Activated T-cell treated with anti-CD3 and anti-CD28 coated beads, Interleukin-2, amount 50 U/mL, for 1 hour (primary cell): ENCODE results near the gene PRG2.

Experiments
- DNase-seq: peaks from one replicate; pipeline ENCODE4 v3.0.0-alpha.2; 2020

PRG2 gene

DNA sequence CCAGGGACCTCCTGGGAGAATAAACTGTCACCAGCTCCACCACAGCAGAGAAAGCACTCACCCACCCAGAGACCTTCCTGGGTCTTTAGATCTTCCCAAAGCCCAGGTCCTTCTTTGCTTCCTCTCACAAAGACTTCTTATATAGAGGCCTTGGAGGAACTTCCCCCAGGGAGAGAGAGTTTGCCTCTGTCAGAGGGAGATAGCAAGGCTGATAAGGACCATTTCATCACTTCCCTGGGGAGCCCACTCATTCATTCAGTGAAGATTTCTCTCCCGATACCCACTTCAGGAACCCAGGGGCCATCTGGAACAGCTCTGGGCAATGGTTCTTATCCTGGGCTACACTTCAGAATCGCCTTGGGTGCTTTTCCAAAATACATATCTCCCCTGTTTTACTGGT, at the start of gene PRG2:
Gene PRG2, minus strand, starts transcription at position 116 of the 400 bp plus-strand sequence. CDS start 706 bp downstream, outside the sequence.
- DNase-seq, result no peak

DNA sequence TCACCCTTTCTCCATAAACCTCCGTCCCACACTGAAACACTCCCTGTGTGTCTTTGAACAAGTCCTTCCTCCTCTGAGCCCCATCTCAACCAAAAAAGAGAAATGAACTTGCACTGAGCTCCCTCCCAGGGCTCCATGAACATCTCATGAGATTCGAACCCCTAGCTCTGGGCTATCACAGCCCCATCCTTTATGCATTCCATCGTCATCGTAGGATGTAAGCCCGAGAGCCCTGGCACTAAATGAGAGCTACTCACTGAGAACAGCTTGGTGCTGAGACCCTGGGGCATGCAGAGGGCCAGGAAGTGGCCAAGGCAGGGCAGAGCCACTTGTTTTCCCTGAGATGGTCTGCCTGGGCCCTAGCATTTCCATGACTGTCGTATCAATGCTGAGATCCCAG, 49.3 kb upstream of the PRG2 start:
- DNase-seq, result no peak

DNA sequence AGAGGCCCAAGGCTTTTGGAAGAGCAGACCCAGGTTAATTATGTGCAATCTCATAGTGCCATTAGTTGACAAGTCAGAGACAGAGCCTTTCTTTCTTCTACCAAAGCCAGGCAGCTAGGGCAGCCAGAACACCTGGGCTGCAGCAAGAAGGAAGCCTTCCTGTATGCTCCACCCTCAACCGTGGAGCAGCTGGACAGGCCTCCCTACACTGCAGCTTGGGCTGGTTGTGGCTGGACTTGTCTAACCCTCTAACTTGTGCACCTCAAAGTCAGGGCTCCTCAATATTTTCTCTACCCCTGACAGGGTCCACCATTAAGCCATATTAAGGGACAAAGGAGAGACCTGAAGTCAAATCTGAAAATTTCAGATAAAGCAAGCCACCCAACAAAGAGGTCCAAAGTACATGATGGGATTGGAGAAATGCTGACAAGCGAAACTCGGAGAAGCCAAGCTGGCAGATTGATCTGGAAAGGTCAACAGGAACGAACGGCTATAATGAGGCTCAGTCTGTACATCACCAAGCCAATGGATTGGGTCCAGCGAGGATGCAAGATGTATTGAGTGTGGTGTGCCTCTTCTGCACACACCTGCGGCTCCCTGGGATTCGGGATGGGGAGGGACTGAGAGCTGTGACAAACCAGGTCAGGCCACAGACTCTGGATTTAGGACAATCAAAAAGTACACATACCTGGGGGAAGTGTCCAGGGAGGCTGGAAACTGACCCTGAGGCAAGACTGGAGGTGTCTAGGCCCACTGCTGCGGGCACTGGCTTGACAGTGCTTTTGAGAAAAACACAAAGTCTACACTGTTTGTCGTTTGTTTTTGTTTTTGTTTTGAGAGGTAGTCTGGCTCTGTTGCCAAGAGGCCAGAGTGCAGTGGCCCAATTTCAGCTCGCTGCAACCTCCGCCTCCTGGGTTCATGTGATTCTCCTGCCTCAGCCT, 48.2 kb upstream of the PRG2 start:
- DNase-seq, result no peak

DNA sequence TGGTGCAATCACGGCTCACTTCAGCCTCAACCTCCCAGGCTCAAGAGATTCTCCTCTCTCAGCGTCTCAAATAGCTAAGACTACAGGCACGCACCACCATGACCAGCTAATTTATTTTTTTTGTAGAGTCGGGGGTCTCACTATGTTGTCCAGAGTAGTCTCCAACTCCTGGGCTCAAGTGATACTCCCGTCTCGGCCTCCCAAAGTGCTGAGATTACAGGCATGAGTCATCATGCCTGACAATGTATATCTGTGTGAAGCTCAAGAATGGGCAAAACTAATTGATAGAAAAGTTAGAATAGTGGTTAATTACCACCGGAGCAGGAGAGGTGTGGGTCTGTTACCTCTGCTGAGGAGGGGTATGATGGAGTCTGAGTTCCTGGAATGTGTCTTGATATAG, 45.6 kb upstream of the PRG2 start:
- DNase-seq, result no peak

DNA sequence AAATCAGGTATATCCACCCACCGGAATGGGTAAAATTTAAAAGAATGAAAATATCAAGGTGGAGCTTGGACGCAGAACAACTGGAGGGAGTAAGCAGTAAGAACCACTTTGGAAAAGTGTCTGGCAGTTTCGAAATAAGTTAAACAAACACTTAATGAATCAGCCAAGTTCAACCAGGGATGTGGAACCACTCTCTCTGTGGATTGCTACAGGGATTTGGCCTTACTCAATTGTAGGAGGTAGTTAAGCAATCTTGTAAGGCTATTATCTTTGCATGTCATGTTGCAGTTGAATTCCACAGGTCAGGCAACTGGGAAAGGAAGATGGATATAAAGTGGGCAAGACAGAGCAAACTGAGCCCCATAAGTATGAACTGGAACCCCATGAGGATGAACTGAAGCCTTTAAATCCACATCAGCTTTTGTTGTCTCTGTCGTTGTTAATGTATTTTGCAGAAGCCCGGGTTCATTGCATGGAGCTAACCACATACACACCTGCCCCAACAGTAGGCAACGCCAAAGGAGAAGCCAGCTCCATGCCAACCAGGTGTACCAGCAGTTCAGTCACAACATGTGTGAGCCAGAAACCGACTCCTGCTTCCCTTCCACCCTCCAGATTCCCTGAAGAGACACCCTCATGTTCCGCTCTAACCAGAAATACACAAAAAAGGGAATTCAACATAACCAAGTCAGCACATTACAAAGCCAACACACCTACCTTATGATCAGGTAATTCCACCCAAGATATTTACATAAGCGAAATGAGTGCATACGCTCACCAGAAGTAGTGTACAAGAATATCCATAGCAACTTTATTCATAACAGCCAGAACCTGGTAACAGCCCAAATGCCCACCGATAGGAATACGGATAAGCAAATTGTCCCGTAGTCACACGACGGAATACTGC, 44.4 kb upstream of the PRG2 start:
- no peak for DNase-seq

DNA sequence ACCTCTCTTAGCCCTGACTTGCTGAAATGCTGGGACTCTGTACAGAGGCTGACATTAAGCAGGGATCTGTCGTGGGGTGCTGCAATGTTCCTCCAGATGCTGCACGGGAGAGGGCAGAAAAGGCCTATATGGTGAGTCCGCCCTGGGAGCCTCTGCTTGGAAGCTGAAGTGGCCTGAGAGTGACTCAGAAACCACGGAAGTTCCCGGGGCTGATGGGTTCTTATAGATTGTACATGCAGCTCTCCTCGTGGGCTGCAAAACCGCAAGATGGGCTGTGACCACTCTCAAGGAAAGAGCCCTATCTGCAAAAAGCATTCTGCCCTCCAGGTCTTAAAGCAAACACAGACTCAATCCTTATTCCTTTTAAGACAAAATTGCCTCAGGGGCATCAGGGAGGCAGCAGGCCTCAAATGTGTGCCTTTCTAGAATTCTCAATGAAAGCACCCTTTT, 42.3 kb upstream of the PRG2 start:
- no peak for DNase-seq

- DNase-seq, result no peak
These were observed 41.7 kb upstream of the PRG2 start for GRCh38 chr11:57432149-57432561.

GRCh38 chr11:57430952-57431351, 40.5 kb upstream of the PRG2 start:
- no peak for DNase-seq

- DNase-seq, result no peak
These were observed 39.5 kb upstream of the PRG2 start for GRCh38 chr11:57429946-57430345.

- no peak for DNase-seq
These were observed 38.2 kb upstream of the PRG2 start for GRCh38 chr11:57428643-57429042.

GRCh38 chr11:57427727-57428082, 37.3 kb upstream of the PRG2 start:
- DNase-seq, result no peak

GRCh38 chr11:57426929-57427726, 36.7 kb upstream of the PRG2 start, which contains the start of gene SLC43A3:
Gene SLC43A3 (minus strand): TSS chr11:57427121. CDS start chr11:57426172, 949 bp downstream.
- peak; percentile 64 for DNase-seq

- peak; percentile 28 for DNase-seq
These were observed 36.0 kb upstream of the PRG2 start for GRCh38 chr11:57426439-57426928.

DNA sequence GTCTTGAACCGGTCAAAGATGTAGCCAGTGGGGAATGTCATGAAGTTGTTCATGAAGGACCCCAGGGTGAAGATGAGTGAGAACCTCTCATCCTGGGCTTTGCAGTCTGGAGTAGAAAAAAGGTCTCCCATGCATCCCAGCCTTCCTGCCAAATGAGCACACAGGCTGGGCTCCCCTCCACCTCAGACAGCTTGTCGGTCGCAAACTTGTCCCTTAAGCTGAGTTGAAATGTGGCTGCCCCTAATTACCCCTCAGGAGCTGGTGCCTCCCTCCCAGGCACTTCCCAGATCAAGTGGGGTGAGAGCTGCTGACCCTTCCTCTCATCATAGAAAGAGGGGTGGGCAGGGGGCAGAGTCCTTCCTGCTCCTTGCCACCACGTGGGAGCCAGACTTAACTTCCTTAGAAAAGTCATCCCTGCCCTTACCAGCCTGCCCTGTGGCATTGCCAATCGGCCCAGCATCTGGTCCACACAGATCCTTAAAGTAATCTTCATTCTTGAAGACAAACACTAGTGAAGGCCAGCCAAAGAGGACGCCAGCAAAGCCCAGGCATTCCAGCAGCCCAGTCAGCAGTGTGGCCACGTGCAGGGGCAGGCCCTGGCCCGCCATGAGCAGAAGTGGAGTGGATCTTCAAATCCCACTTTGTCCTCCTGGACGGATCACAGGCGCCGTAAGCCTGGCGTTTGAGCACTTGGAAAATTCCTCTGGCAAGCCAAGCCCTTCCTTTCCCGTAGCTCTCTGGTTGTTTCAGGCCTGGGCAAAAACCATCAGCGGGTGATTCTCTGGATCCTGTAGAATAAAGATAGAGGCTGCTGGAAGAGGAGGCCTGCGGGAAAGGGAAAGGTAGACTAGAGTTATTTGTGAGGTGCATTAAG, 35.4 kb upstream of the PRG2 start:
- no peak for DNase-seq

DNA sequence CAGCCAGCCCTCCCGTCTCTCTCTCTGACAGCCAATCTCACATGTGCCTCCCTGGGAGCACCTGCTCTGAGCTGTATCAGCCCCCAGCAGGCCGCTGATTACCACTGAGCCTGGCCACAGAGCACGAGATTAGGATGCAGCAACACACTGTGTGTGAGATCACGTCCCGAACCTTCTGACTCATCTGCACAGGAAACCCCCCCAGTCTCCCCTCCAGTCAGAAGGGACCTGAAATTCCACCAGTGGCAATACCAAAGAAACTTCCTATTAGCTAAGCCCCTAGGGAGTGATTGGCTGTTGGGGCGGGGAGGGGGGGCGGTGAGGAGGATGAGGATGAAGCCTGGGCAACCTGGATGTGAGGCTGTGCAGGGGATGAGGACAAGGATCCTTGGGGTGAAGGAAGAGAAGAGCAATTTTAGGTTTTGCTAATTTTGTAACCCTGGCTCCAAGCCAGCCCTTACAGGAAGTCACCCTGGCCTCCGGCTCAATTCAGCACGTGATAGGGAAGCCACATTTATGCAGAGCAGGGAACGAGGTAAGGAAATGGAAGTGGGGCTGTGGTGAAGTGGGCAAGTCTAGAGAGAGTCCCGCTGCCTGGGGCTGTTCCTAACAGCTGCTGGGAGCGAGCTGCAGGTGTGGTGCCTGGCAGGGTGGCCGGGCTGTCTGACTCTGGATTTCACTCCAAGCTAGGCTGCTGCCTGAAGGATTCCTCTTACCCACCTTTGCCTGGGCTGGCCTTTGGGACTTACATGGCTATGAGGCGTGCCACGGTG, 34.5 kb upstream of the PRG2 start:
- DNase-seq, result peak; percentile 73

- no peak for DNase-seq
These were observed 33.8 kb upstream of the PRG2 start for GRCh38 chr11:57424137-57424791.

DNA sequence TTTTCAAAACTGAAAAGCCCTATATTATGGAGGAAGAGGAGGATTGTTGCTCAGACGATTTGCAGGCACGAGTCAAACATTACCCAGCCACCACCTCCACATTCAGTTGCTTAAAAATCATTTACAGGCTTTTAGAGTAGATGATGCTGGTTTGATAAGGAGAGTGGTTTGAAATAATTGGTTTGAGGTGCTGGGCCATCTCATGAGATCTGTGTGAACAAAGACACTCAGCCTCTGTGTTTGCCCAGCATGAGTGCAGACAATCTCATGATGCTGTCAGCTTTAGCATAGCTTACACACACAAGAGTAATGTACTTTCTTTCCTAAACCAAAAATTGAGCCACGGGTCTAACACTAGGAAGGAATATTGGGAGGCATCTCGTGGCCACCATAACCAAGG, 32.2 kb upstream of the PRG2 start:
- no peak for DNase-seq

GRCh38 chr11:57421805-57422204, 31.4 kb upstream of the PRG2 start:
- DNase-seq, result no peak

- no peak for DNase-seq
These were observed 30.6 kb upstream of the PRG2 start for GRCh38 chr11:57421066-57421465.

GRCh38 chr11:57419146-57419545, 28.7 kb upstream of the PRG2 start:
- no peak for DNase-seq
